ENCODE data around the gene OSBPL10.

OSBPL10 gene

DNA sequence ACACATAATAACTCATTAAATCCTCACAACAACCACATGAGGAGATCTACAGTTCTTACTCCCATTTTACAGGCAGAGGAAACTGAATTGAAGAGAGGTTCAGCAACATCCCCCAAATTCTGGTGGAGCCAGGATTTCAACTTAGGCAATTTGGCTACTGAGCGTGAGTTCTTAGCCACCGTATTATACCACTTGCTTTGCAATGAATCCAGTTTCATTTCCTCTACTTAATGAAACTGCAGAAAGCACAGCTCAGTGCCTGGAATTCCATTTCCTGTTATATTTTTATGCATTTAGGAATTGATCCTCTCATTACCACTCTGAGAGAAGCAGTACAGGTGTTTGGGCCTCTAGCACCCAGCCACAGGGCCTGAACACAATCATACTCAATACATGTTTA, 4.8 kb upstream of the OSBPL10 start:
- no peak for DNase-seq

GRCh38 chr3:31984321-31984720, 3.3 kb upstream of the OSBPL10 start:
- no peak for DNase-seq

DNA sequence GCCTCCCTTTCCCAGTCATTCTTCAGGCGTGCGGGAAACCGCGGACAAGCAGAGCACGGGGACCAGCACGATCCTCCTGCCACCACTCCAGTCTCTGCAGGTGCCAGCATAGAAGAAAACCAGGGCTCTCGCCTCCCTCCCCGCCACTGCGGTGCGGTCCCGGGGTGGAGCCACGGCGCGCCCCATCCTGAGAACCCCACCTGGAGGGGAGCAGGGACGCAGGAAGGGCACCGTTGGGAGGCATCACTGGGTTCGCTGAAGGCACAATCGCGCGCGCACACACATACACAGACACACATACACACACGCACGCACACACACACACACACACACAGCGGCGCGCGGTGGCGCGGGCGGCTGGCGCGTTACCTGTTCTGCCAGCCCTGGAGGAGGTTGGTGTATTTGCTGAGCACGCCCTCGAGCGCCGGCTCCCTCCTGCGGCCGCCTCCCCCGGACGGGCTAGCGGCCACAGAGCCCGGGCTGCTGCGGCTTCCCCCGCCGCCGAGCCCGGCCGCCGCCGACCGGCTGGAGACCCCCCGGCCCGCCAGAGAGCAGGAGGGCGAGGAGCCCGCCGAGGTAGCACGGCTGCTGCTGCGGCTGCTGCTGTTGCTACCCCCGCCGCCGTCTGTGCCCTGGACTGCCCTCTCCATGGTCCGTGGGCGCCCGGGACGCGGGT, 394 bp downstream of the OSBPL10 start:
- no peak for DNase-seq

DNA sequence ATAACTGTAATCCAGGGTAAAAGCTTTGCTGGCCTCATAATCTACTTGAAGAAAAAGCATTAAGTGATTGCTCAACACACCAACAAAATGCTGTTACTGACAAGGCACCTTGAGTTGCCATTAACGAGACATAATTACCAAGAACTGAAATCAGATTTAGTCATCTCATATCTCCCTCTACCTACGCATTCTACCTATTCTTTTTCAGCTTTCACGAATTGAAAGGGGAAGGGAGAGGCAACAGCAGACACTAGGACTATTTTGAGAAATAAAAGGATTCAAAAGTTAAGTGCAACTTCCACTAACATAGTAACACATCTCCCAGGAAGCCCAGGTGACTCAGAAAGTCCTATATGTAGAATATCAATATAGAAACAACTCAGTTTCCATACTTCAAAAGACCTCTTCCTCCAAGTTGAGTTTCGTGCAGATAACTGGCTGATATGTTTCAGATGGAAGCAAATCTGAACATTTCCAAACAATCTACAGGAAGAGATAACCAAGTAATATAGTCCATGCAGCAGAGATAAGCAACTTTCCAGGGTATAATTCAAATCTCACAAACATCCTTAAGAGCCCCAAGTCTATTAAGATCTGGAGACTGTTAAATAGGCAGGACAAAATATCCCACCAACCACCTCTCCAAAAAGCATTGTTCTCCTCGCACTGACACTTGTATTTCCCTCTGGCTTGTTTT, 1.9 kb downstream of the OSBPL10 start:
- no peak for DNase-seq

- no peak for DNase-seq
These were observed 2.5 kb downstream of the OSBPL10 start for GRCh38 chr3:31978553-31978952.

DNA sequence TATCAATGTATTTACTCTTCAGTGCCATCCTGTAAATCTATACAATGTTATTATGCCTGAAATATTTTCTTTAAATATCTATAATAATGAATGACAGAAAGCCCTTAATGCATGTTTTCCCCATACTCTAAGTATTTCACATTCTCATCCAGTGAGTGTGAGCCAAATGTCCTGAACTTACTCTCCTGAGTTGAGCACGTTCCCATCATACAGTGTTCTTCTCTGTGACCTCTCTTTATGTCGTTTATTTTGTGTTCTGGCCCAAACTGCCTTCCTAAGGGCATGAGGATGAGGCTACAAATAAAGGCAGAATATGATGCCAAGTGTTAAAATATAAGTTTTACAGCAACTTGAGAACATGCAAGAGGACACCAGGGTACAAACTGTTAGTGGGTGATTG, 3.3 kb downstream of the OSBPL10 start:
- no peak for DNase-seq

DNA sequence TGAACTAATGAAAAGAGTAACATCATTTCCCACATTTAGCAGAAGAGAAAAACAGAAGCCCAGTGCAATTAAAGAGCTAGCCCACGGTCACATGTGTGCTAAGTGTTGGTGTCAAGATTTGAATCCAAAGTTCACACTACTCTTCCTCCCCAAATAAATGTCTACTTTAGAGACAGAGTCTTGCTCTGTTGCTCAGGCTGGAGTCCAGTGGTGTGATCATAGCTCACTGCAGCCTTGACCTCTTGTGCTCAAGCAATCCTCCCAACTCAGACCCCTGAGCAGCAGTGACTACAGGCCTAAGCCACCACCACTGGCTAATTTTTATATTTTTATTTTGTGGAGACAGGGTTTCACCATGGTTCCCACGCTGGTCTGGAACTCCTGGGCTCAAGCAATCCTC, 4.8 kb downstream of the OSBPL10 start:
- DNase-seq, result no peak

DNA sequence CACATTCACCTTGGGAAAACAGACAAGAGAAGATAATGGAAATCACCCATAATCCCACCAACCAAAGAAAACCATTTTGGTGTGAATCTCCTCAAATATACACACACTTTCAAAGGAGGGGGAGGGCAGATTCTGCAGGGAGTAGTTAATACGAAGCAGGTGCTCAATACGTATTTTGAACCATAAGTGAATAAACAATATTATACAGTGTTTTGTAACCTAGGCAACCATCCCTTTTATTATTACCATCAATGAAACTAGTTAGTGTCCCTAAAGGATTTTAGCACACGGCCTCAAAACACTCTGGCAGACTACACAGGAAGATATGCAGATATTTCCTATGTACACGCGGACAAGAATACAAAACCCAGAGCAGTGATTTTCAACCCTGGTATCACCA, 6.1 kb downstream of the OSBPL10 start:
- no peak for DNase-seq

DNA sequence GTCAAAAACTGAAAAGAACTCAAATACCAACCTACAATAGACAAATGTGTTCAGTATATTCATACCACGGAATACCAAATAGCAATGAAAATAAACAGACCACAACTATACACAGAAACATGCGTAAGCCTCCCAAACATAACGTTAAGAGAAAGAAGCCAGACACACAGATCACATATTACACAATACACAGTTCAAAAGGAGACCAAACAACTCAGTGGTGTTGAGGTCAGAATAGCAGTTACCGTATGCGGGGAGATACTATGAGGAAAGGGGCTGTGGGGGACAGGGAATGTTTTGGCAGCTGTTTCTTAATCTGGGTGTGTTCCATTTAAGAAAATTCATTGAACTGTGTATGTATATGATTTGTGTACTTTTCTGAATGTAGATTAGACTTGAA, 6.6 kb downstream of the OSBPL10 start:
- DNase-seq, result no peak

- DNase-seq, result no peak
These were observed 7.2 kb downstream of the OSBPL10 start for GRCh38 chr3:31973837-31974236.

- DNase-seq, result no peak
These were observed 8.0 kb downstream of the OSBPL10 start for GRCh38 chr3:31973081-31973480.

GRCh38 chr3:31971607-31972006, 9.5 kb downstream of the OSBPL10 start:
- no peak for DNase-seq

- DNase-seq, result no peak
These were observed 12.1 kb downstream of the OSBPL10 start for GRCh38 chr3:31968927-31969418.

- DNase-seq, result no peak
These were observed 12.6 kb downstream of the OSBPL10 start for GRCh38 chr3:31968369-31968926.

DNA sequence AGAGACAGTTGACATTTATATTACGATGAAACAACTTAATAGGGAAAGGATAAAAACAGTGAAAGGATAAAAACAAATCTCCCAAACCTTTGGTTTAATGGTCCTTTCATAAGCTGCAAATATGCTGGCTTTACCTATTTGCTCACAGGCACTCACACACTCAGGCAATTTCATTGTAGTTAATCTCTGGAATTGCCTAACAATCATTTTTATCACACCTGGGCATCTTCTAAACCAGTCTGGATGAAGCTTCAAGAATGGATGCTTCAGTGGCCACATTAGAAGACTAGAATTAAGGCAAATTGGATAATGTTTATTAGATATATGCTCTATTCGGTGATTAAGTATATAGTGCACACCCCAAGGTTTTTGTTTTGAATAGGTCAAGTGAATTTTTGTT, 13.5 kb downstream of the OSBPL10 start:
- DNase-seq, result no peak

DNA sequence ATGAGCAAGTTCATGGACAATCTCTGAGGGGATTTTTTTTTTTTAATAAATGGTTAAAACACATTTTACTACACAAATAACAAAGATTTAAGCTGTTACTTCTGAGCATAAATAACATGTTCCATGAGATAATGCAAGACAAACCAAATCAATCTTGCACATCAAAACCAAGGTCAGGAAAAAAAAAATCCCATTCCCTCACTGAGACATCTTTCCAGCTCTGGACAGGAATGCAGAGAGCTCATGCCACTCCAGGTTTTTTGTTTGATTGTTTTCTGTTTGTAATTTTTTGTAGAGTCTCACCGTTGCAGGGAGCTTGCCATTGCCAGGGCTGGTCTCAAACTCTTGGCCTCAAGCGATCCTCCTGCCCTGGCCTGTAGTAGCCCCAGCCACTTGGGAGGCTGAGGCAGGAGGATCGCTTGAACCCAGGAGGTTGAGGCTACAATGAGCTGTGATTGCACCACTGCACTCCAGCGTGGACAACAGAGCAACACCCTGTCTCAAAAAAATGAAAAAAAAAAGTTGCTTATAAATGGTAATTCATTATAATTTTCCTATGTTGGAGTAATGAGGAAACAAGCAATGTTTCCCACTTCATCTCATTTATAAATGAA, 14.0 kb downstream of the OSBPL10 start:
- DNase-seq, result no peak

DNA sequence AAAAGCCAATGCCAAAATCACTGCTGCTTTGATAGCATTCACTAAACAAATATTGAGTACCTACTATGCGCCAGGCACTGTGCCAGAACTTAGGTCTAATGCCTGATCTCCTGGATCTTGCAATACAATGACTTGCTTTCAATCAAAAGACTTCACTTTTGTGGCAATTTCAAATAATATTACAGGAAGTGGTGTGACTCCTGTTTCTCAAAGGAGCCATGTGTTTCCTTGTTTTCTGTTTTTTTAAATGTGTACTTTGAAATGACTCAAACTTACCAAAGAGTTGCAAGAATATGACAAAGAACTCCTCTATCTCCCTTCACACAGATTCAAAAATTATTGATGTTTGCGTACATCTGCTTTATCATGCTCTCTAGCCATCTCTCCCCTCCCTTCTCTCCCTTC, 18.3 kb downstream of the OSBPL10 start:
- peak in 1 of 2 donors; percentile 26 for DNase-seq

GRCh38 chr3:31960793-31961431, 20.1 kb downstream of the OSBPL10 start:
- no peak for DNase-seq

DNA sequence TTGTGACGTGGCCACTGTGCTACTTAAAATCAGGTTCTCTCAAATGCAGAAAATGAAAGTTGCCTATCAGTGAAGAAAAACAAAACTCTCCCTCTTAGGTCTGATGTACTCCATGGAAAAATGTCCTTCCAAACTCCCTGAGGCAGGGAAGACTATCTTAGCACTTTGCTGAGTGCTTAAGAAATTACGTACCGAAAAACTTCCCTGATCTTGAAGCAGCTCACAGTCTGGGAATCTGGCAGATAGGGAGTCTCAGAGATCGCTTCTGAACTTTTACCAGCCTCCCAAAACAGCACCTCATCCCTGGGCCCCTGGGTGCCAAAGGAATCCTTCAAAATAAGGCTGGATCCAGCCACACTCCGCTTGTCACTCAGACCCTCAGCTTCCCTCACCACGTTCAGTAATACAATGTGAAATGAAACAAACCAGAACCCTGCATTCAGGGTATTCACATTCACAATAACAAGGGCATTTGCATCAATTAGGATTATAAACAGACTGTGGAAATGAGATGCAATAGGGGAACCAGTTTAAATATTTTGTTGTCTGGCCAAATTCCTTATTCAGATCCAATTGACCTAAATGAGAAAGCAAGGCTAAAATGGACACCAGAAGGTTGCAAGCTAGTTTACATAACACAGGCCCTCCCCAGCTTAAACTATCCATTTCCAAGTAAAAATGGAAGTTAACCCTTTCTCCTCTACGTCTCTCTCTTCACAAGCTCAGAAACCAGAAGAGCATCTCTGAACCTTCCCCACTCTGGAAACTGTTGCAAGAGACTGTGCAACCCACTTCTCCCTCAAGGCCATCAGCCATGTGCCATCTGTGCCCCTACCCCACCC, 20.9 kb downstream of the OSBPL10 start:
- no peak for DNase-seq

DNA sequence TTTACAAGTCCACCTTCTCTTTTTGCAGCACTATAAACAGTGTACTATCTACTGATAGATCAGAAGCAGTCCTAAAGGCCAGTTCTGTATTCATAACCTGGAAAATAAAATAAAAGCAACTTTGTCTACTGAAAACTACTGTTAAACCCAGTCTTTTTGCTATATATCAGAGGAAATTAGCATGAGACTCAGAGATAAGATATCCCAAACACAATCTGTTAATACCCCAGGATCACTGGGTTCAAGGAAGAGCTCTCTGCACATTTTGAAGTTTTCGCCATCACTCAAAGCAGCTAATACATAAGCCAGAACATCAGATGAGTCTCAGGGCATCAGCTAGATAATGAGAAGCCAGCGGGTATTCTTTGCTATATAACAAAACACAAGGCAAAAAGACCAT, 21.8 kb downstream of the OSBPL10 start:
- DNase-seq, result no peak

DNA sequence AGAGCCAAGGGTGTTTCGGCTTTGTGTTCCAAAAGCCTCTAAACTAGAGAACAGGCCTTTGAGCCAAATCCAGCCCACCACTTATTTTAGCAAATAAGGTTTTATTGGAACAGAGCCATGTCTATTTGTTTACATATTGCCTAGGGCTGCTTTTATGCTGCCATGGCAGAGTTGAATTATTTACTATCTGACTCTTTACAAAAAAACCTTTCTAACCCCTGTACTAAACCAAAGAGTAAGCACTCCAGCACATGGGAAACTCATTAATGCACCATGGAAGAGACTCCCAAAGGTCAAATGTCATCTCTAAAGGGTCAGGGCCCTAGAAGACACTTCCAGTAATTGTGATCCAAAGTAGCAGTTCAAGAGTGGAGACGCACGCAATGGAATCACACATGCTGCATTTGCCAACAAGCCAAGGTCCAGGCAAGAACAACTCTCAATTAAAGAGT, 22.3 kb downstream of the OSBPL10 start:
- no peak for DNase-seq

- DNase-seq, result no peak
These were observed 24.0 kb downstream of the OSBPL10 start for GRCh38 chr3:31957106-31957505.

Measured in bone marrow (tissue), 2 donors.